ENCODE results near the gene ZNF470. TPM values are rescaled to one million over a fixed set of nuclear protein-coding genes. Genes with fewer than 3 reads are reported as not detected.

Gene ZNF470
- total RNA-seq, 2 experiments from 2014 or later: 4.8 to 6.4 TPM

DNA sequence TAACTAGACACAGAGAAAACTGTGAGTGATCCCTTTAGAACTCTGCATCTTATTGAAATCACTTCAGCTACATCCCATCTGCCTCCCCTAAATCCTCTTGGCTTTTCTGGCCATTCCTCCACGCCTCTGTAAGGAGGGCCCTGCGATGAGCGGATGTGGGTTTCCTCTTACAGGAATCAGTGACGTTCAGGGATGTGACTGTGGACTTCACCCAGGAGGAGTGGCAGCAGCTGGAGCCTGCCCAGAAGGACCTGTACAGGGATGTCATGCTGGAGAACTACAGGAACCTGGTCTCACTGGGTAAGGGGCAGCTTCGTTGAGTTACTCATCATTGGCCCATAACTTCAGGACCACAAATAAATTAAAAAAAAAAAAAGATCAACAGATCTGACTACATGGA lies 46.4 kb downstream of the ZNF470 start:
- Mint-ChIP-seq H3K27me3 (ENCODE audit: low read depth) (no peaks in the 10 kb centered on the region), H3K4me1 (ENCODE audit: low read depth) (no peaks in the 10 kb centered on the region), H3K36me3 (ENCODE audit: low read depth) (peaks cover 74% of the 10 kb centered on the region), H3K4me3 (no peak overlapping the region), H3K27ac (no peak overlapping the region), H3K9me3 (ENCODE audit: insufficient read depth) (peaks cover 74% of the 10 kb centered on the region)
- POLR2A ChIA-PET: no interaction called here
- ATAC-seq: no peak
- CTCF ChIA-PET: no interaction called here
- no peak for DNase-seq

- POLR2A ChIA-PET: no interaction called here
- Mint-ChIP-seq H3K27me3 (ENCODE audit: low read depth) (no peaks in the 10 kb centered on the region), H3K36me3 (ENCODE audit: low read depth) (peaks cover 81% of the 10 kb centered on the region), H3K27ac (no peak overlapping the region), H3K9me3 (ENCODE audit: insufficient read depth) (peaks cover 58% of the 10 kb centered on the region), H3K4me3 (no peak overlapping the region), H3K4me1 (ENCODE audit: low read depth) (no peaks in the 10 kb centered on the region)
- CTCF ChIA-PET: no interaction called here
- ATAC-seq (no peak), DNase-seq (no peak)
Measured at GRCh38 chr19:56617531-56617930, 50.3 kb downstream of the ZNF470 start.

DNA sequence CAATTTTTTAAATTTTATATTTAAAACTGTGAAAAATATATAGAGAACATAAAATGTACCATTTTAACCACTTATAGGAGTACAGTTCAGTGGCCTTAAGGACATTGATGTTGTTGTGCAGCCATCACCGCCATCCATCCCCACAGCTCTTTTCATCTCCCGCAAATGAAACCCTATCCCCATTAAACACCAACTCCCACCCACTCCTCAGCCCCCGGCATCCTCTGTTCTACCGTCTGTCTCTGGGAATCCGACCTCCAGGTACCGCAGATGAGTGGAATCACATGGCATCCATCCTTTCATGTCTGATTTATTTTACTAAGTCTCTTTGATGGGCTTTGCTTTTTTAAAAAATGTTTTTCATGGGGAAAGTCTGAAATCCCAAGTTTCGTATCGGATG lies 51.9 kb downstream of the ZNF470 start:
- no peaks in the 10 kb centered on the region for H3K4me1 Mint-ChIP-seq (ENCODE audit: low read depth)
- ChIA-PET CTCF (no interaction called here), POLR2A (no interaction called here)
- H3K27me3 Mint-ChIP-seq (ENCODE audit: low read depth): no peaks in the 10 kb centered on the region
- DNase-seq (no peak), ATAC-seq (no peak)
- no peak overlapping the region for H3K4me3 Mint-ChIP-seq
- H3K9me3 Mint-ChIP-seq (ENCODE audit: insufficient read depth): peaks cover 58% of the 10 kb centered on the region
- no peak overlapping the region for H3K27ac Mint-ChIP-seq
- peaks cover 73% of the 10 kb centered on the region for H3K36me3 Mint-ChIP-seq (ENCODE audit: low read depth)

DNA sequence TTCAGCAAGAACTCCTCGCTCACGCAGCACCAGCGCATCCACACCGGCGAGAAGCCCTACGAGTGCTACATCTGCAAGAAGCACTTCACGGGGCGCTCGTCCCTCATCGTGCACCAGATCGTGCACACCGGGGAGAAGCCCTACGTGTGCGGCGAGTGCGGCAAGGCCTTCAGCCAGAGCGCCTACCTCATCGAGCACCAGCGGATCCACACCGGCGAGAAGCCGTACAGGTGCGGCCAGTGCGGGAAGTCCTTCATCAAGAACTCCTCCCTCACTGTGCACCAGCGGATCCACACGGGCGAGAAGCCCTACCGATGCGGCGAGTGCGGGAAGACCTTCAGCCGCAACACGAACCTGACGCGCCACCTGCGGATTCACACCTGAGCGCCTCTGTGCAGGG lies 55.1 kb downstream of the ZNF470 start:
- ChIA-PET POLR2A (no interaction called here), CTCF (no interaction called here)
- H3K27ac Mint-ChIP-seq: no peak overlapping the region
- peaks cover 60% of the 10 kb centered on the region for H3K36me3 Mint-ChIP-seq (ENCODE audit: low read depth)
- no peak for ATAC-seq
- no peaks in the 10 kb centered on the region for H3K27me3 Mint-ChIP-seq (ENCODE audit: low read depth)
- H3K4me1 Mint-ChIP-seq (ENCODE audit: low read depth): no peaks in the 10 kb centered on the region
- peaks cover 40% of the 10 kb centered on the region for H3K9me3 Mint-ChIP-seq (ENCODE audit: insufficient read depth)
- DNase-seq: no peak
- no peak overlapping the region for H3K4me3 Mint-ChIP-seq

- POLR2A ChIA-PET: no interaction called here
- no peak overlapping the region for H3K27ac Mint-ChIP-seq
- no peak overlapping the region for H3K4me3 Mint-ChIP-seq
- DNase-seq: no peak
- no peaks in the 10 kb centered on the region for H3K4me1 Mint-ChIP-seq (ENCODE audit: low read depth)
- H3K9me3 Mint-ChIP-seq (ENCODE audit: insufficient read depth): peaks cover 34% of the 10 kb centered on the region
- H3K27me3 Mint-ChIP-seq (ENCODE audit: low read depth): no peaks in the 10 kb centered on the region
- peaks cover 54% of the 10 kb centered on the region for H3K36me3 Mint-ChIP-seq (ENCODE audit: low read depth)
- ATAC-seq: no peak
- CTCF ChIA-PET: no interaction called here
Measured at GRCh38 chr19:56623006-56623405, 55.7 kb downstream of the ZNF470 start.

GRCh38 chr19:56625708-56626107 lies 58.4 kb downstream of the ZNF470 start:
- ATAC-seq (no peak), DNase-seq (no peak)
- peaks cover 43% of the 10 kb centered on the region for H3K9me3 Mint-ChIP-seq (ENCODE audit: insufficient read depth)
- peaks cover 37% of the 10 kb centered on the region for H3K36me3 Mint-ChIP-seq (ENCODE audit: low read depth)
- H3K27me3 Mint-ChIP-seq (ENCODE audit: low read depth): no peaks in the 10 kb centered on the region
- POLR2A ChIA-PET: no interaction called here
- no peaks in the 10 kb centered on the region for H3K4me1 Mint-ChIP-seq (ENCODE audit: low read depth)
- CTCF ChIA-PET: no interaction called here
- no peak overlapping the region for H3K27ac Mint-ChIP-seq
- H3K4me3 Mint-ChIP-seq: no peak overlapping the region

DNA sequence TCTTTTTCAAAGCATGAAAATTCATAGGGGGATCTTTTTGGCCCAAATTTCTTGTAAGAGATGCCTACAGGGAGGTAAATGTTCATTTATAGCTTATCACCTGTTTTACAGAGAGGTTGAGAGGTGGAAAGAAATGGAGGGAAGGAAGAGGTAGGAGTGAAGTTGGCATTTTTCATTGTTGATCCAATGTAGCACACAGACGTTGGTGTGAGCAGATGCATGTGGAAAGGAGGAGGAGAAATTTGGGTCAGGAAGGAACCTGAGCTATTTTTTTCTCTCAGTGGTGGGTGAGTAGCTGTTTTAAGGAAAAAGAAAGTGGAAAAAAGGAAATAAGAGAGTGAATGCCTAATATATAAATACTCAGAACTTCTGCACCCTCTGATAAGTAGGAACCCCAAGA lies 65.8 kb downstream of the ZNF470 start:
- H3K27ac Mint-ChIP-seq: no peak overlapping the region
- no peak overlapping the region for H3K4me3 Mint-ChIP-seq
- CTCF ChIA-PET: no interaction called here
- no peaks in the 10 kb centered on the region for H3K27me3 Mint-ChIP-seq (ENCODE audit: low read depth)
- H3K4me1 Mint-ChIP-seq (ENCODE audit: low read depth): no peaks in the 10 kb centered on the region
- DNase-seq (no peak), ATAC-seq (no peak)
- POLR2A ChIA-PET: no interaction called here
- no peaks in the 10 kb centered on the region for H3K36me3 Mint-ChIP-seq (ENCODE audit: low read depth)
- peaks cover 48% of the 10 kb centered on the region for H3K9me3 Mint-ChIP-seq (ENCODE audit: insufficient read depth)

DNA sequence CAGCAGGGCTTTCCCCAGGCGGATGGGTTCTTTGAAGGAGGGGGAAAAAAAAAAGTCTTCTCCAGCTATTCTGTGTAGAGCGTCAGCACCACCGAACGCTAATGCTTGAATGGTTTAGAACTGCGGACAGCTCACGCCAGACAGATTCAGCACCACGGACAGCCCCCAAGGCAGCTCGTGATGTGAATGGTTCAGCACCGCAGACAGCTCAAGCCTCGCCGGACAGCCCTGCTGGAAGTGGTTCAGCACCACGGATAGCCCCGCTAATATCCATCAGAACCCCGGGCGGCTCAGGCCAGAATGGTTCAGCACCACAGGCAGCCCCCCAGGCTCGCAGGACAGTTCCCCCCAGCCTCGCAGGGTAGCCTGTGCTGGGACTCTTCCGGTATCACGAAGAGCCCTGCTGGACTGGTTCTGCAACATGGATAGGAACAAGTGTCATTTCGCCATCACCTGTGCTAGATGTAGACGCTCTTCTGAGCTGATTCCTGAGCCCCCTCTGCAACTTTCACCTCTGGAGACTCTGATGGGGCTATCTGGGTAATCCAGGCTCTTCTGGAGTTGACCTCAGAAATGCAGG lies 70.8 kb downstream of the ZNF470 start:
- DNase-seq (peak; percentile 82), ATAC-seq (peak; percentile 85)
- H3K27ac Mint-ChIP-seq: no peak overlapping the region
- ChIA-PET CTCF (no interaction called here), POLR2A (interaction anchor here (0.6 kb wide), 2 partner anchors 504 to 704 kb away, joined by 3 read pairs; no protein-coding TSS in a partner anchor)
- H3K4me3 Mint-ChIP-seq: no peak overlapping the region
- no peaks in the 10 kb centered on the region for H3K27me3 Mint-ChIP-seq (ENCODE audit: low read depth)
- peaks cover 42% of the 10 kb centered on the region for H3K9me3 Mint-ChIP-seq (ENCODE audit: insufficient read depth)
- no peaks in the 10 kb centered on the region for H3K36me3 Mint-ChIP-seq (ENCODE audit: low read depth)
- H3K4me1 Mint-ChIP-seq (ENCODE audit: low read depth): no peaks in the 10 kb centered on the region

Other genes starting within 250 kb of the ZNF470 start
- 1 to 10 TPM; 2.8 to 3.3 TPM for gene ZNF582, start 173.9 kb upstream of the ZNF470 start, total RNA-seq
- 1 to 10 TPM; 4.3 to 4.6 TPM for gene ZNF583, start 163.1 kb upstream of the ZNF470 start, total RNA-seq
- 1 to 10 TPM in 1 of 2 experiments, under 1 TPM in 1; 0.71 to 1.1 TPM for gene ZNF667, start 90.1 kb upstream of the ZNF470 start, total RNA-seq
- gene ZNF471, start 59.6 kb upstream of the ZNF470 start, total RNA-seq: 1 to 10 TPM in 1 of 2 experiments, under 1 TPM in 1; 0.95 to 1.8 TPM
- 1 to 10 TPM; 6.4 to 6.6 TPM for gene ZFP28, start 28.5 kb upstream of the ZNF470 start, total RNA-seq
- 1 to 10 TPM; 6.5 to 7.1 TPM for gene ZNF71, start 27.8 kb downstream of the ZNF470 start, total RNA-seq
- gene SMIM17, start 75.7 kb downstream of the ZNF470 start, total RNA-seq: under 1 TPM in 1 of 2 experiments, not detected in 1; 0.31 TPM
- gene ZNF835, start 104.3 kb downstream of the ZNF470 start, total RNA-seq: 1 to 10 TPM; 1.3 to 1.8 TPM